GM19239 (cell line): Measurements from ENCODE around the gene FAM117A.
"Not testable (repeated sequence)": the region's sequence is repeated elsewhere in the genome, so short reads cannot be mapped to it uniquely, and the experiment has no call there.

Experiments
- DNase-seq: peaks from one replicate; pipeline ENCODE4 v3.0.0; 2011; ENCODE audit warnings: low spot score; ENCODE audit not compliant: insufficient read length
- FAIRE-seq: peaks from 2 replicates; lab custom pipeline; 2011; peaks lifted over from hg19 to GRCh38; lab: Jason Lieb, UNC

FAM117A gene

GRCh38 chr17:49681106-49681979 lies 82.6 kb downstream of the FAM117A start:
- DNase-seq (no peak), FAIRE-seq (no peak)

GRCh38 chr17:49680314-49680713 lies 83.6 kb downstream of the FAM117A start:
- no peak for FAIRE-seq

GRCh38 chr17:49677933-49678847 lies 85.7 kb downstream of the FAM117A start, which contains the start of gene SPOP:
Gene SPOP, minus strand, starts transcription at chr17:49678097. Its CDS starts 55,287 bp downstream, at chr17:49622810.
- peak; percentile 97 for FAIRE-seq

More at GRCh38 chr17:49680314-49680713, 83.6 kb downstream of the FAM117A start:
- DNase-seq = no peak

GRCh38 chr17:49677134-49677932 lies 86.6 kb downstream of the FAM117A start:
- peak; percentile 80 for FAIRE-seq
- DNase-seq = peak; percentile 76

More at GRCh38 chr17:49677933-49678847, 85.7 kb downstream of the FAM117A start, which contains the start of gene SPOP:
- peak; percentile 82 for DNase-seq

GRCh38 chr17:49676276-49676868 lies 87.6 kb downstream of the FAM117A start:
- DNase-seq = peak; percentile 67
- FAIRE-seq = peak; percentile 97

GRCh38 chr17:49674507-49674906 lies 89.4 kb downstream of the FAM117A start:
- FAIRE-seq (no peak), DNase-seq (no peak)

- FAIRE-seq, DNase-seq: not testable (repeated sequence)
Measured at GRCh38 chr17:49673679-49674078, 90.3 kb downstream of the FAM117A start.

GRCh38 chr17:49670641-49671040 lies 93.3 kb downstream of the FAM117A start:
- DNase-seq = no peak
- no peak for FAIRE-seq

GRCh38 chr17:49670002-49670401 lies 93.9 kb downstream of the FAM117A start:
- DNase-seq = no peak
- no peak for FAIRE-seq

GRCh38 chr17:49667854-49668253 lies 96.1 kb downstream of the FAM117A start:
- FAIRE-seq (peak; percentile 78), DNase-seq (no peak)

- no peak for DNase-seq
- no peak for FAIRE-seq
Measured at GRCh38 chr17:49664706-49665211, 99.2 kb downstream of the FAM117A start.
